ENCODE results near the gene TMEM121.
"Not testable (repeated sequence)": the region's sequence is repeated elsewhere in the genome, so short reads cannot be mapped to it uniquely, and the experiment has no call there.

The TMEM121 gene

GRCh38 chr14:105547072-105547471, 20.7 kb downstream of the TMEM121 start:
- not testable (repeated sequence) for DNase-seq (ENCODE audit: low spot score)

GRCh38 chr14:105547741-105548169, 21.4 kb downstream of the TMEM121 start:
- no peak for DNase-seq (ENCODE audit: low spot score)

DNA sequence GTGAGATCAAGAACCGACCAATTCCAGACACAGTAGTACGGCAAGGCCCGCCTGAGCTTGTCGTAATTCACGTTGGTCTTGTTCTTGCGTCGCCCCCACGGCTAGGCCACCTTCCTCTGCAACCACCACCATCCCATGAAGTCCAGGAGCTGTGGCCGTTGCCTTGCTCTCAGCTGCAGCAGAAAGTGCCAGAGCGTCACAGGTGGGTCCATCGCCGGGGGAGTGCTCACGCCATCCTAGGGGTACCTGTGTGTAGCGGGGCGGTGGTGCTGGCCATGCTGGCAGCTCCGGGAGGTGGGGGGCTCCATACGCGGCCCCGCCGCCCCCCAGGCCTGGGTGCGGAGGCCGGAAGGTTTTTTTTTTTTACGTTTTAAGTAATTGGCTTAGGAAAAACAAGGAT, 23.1 kb downstream of the TMEM121 start:
- no peak for DNase-seq (ENCODE audit: low spot score)

- no peak for DNase-seq (ENCODE audit: low spot score)
These were observed 27.6 kb downstream of the TMEM121 start for GRCh38 chr14:105554022-105554421.

DNA sequence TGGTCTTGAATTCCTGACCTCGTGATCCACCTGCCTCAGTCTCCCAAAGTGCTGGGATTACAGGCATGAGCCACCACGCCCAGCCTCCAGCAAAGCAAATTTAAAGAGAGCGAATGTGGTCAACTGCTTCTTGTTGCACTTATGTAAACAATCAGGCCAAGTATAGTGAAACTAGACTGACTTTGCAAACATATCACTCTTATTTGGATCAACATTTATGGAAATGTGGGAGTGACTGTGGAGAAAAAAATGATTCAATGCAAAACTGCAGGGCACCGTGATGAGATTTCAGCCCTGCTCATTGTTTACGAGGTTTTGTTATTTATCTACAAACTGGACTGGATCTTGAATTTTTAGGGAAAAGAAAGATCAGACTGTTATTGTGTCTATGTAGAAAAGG, 28.1 kb downstream of the TMEM121 start:
- DNase-seq (ENCODE audit: low spot score): no peak

- DNase-seq (ENCODE audit: low spot score): not testable (repeated sequence)
These were observed 31.3 kb downstream of the TMEM121 start for GRCh38 chr14:105557671-105558070.

DNA sequence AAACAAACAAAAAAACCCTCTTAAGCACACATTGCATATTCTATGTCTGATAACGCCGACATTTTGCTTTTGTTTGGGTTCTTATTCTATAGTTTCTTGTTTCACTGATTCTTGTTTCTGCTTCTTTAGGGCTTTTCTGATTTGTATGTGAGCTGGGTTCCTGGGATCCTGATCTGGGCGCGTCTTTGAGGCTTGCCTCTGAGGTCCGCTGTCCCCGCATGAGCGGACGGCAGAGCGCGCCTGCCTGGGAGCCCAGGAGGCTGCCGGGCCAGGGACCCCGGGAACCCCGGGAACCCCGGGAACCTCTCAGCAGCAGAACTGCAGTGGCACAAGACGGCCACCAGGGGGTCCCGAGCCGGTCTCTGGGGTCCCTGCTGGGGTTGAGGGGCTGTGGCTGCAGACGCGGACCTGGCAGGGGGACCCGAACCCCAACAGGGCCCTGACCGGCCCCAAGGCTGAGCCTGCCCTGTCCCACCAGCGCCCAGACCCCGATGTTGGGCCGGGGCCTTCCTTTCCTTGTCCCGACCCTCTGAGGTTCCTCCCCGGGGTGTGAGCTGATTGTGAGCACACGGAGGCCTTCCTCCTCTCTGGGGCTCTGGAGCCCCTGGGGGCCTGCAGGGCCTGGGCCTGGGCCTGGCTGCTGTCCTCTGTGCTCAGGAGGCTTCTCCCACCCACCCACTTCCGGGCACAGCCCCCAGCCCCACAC, 32.2 kb downstream of the TMEM121 start:
- DNase-seq (ENCODE audit: low spot score): not testable (repeated sequence)

GRCh38 chr14:105559384-105560047, 33.1 kb downstream of the TMEM121 start:
- DNase-seq (ENCODE audit: low spot score): not testable (repeated sequence)

DNA sequence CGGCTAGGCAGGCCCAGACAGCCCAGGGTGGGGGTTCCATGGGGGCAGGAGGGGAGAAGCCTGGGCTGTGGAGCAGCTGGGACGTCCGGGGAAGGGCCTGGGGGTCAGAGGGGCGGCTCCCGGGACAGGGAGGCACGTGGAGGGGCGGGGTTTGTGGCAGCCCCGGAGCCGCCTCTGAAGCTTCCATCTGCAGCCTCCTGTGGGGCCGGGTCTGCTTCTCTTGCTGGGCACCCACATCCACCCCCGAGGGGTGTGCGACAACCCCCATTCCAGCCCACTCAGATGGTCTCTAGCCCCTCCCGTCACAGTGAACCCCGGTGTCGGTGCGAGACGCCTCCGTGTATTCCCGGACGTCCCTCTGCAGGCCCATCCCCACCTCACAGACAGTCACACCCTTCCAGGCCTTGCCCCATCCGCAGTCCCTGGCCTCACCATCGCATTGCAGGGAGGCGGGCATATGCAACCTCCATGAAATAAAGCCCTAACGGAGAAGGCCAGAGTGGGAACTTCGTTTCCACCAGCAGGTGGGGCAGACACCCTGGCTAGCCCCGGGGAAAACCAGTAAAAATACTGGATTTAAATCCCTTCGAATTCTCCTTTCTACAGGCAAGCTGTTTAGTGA, 33.8 kb downstream of the TMEM121 start:
- not testable (repeated sequence) for DNase-seq (ENCODE audit: low spot score)

- not testable (repeated sequence) for DNase-seq (ENCODE audit: low spot score)
These were observed 35.0 kb downstream of the TMEM121 start for GRCh38 chr14:105561345-105561744.

- no peak for DNase-seq (ENCODE audit: low spot score)
These were observed 36.4 kb downstream of the TMEM121 start for GRCh38 chr14:105562713-105563346.

DNA sequence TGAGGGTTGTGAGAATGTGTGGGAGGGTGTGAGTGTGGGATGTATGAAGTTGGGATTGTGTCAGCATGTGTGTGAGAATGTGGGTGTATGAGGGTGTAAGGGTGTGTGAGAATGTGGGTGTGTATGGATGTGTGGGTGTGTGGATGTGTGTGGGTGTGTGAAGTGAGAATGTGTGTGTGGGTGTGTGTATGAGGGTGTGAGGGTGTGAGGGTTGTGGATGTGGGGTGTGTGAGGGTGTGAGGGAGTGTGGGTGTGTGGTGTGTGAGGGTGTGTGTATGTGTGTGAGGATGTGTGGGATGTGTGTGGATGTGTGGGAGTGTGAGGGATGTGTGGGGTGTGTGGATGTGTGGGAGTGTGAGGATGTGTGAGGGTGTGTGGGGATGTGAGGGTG, 37.0 kb downstream of the TMEM121 start:
- DNase-seq (ENCODE audit: low spot score): no peak

DNA sequence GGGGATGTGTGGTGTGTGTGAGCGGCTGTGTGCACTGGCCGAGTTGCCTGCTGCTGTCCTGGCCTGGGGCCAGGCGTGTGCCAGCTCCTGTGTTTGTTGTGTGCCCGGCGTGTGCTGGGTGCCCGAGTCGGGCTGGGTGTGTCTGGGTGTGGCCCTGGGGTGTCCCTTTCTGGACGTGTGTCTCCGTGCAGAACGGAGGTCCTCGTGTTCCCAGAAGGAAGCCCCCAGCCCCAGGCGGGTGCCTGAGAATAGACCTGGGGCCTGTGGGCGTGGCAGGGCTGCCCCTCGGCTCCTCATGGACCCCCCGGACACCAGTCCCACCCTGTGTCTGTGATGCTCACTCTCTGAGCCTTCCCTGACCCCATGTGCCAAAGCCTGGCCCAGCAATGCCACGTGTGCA, 38.2 kb downstream of the TMEM121 start:
- DNase-seq (ENCODE audit: low spot score): not testable (repeated sequence)

GRCh38 chr14:105565185-105565919, 39.0 kb downstream of the TMEM121 start:
- not testable (repeated sequence) for DNase-seq (ENCODE audit: low spot score)

DNA sequence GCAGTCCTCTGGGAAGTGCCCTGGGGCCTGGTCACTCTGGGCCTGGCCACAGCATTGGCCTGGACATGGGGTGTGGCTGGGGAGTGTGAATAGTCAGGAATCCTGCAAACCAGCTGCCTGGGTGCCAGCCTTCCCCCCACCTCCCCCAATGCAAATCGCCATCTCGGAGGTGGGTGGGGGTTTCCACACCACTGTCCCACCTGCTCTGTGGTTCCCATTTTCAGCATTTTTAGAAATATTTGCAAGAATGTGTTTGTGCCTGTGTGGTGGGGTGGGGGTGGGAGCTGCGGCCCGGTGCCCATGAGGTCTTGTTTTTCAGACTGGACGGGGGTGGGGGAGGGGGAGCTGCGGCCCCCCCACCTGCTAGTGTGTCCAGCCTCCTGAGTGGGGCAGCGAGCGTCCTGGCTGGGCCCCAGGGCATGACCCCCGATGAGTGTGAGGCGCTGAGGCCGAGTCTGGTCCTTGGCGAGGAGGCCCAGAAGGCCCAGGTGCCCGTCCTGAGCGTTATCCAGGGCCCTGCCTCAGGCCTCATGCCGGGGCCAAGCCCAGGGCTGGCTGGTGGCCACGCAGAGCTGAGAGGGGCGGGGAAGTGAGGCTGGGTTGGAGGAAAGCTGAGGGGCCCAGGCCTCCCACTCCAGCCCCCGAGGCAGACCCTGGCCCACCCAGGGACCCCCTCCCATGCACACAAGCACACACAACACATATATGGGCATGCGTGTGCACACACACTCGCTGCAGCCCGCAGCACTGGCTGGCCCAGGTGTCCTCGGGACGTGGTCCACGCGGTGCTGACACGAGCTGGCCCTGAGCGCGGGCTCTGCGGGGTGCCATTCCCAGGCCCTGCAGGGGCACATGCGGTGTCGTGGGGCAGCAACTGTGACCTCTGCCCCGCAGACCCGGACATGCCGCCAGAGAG, 40.1 kb downstream of the TMEM121 start:
- not testable (repeated sequence) for DNase-seq (ENCODE audit: low spot score)

GRCh38 chr14:105567164-105568103, 41.1 kb downstream of the TMEM121 start:
- DNase-seq (ENCODE audit: low spot score): not testable (repeated sequence)

DNA sequence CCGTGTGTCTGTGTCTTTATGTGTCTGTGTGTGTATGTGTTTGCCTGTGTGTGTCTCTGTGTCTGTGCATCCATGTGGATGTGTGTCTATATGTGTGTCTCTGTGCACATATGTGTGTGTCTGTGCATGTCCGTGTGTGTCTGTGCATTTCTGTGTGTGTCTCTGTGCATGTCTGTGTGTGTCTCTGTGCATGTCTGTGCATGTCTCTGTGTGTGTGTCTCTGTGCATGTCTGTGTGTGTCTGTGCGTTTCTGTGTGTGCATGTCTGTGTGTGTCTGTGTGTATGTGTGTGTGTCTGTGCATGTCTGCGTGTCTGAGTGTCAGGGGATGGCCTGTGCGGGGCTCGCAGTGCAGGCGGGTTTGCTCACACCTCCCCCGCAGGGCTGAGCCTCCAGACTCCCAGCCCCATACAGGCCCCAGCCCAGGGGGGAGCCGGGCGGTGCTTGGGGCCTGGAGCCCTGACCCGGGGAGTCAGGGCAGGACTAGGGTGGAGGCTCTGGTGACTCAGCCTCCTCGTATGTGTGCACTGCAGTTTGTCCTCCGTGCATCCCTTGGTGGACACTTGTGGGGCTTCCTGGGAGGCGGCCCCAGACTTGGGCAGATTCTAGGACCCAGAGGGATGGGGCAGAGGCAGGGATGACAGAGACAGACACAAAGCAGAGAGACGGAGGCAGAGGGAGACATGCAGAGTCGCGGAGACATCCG, 41.9 kb downstream of the TMEM121 start:
- not testable (repeated sequence) for DNase-seq (ENCODE audit: low spot score)

DNA sequence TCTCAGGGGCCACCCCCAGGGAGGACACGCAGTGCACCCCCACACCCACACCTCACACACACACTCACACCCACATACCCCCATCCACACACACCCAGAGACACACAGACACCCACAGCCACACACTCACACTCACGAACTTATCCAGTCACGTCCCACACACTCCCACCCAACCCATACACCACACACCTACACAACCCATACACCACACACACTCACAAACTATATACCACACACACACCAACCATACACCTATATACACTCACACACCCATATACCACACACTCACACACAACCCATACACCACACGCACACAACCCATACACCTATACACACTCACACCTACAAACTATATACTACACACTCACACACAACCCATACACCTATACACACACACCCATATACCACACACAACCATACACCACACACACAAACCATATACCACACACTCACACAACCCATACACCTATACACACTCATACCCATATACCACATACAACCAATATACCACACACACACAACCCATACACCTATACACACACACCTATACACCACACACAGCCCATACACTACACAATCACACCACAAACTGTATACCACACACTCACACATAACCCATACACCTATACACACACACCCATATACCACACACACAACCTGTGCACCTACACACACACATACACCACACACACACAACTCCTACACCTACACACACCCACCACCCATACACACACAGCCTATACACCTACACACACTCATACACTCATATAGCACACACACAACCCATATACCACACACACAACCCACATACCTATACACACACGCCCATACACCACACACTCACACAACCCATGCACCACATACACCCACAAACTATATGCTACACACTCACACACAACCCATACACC, 42.7 kb downstream of the TMEM121 start:
- no peak for DNase-seq (ENCODE audit: low spot score)
